Bronchial epithelial cell (primary cell): ENCODE measurements around the gene UBTD2. TPM values are rescaled to one million over a fixed set of nuclear protein-coding genes. Genes with fewer than 3 reads are reported as not detected.

Source experiments
- DNase-seq: peaks from one replicate; pipeline ENCODE4 v3.0.0-alpha.2; 2010; ENCODE audit warnings: low read depth
- FAIRE-seq: peaks from 2 replicates; lab custom pipeline; 2011; peaks lifted over from hg19 to GRCh38; lab: Jason Lieb, UNC
- H3K27me3 ChIP-seq: 2 replicates; pipeline ENCODE4 v1.5.1; 2011; ENCODE audit warnings: low read length; ENCODE audit not compliant: control insufficient read depth, insufficient read depth
- H3K36me3 ChIP-seq: 2 replicates; pipeline ENCODE4 v1.5.1; 2011; ENCODE audit warnings: low read length; ENCODE audit not compliant: control insufficient read depth, insufficient read depth
- H3K4me3 ChIP-seq: 2 replicates; pipeline ENCODE4 v1.5.1; 2011; ENCODE audit warnings: mild to moderate bottlenecking, low read depth, low read length, control low read depth
- CTCF ChIP-seq: IDR thresholded peaks from 2 replicates; pipeline ENCODE4 v1.5.1; 2011; ENCODE audit warnings: mild to moderate bottlenecking, moderate library complexity, low read length, control low read depth, inconsistent platforms; ENCODE audit not compliant: insufficient read depth, severe bottlenecking
- total RNA-seq: library from RNA; depleted of rRNA; stranded (reverse); fragments of >200 nt; gene quantifications from 2 replicates; pipeline ENCODE4 v1.2.1, GENCODE V29; 2014

UBTD2 gene
- total RNA-seq, 1 donor from 2014 or later: 20.8 TPM

- H3K36me3 ChIP-seq: peaks cover 3% of the 10 kb centered on the region
- DNase-seq (no peak), FAIRE-seq (no peak)
- TF ChIP-seq CTCF: no peak
- H3K27me3 ChIP-seq: no peaks in the 10 kb centered on the region
- H3K4me3 ChIP-seq: no peak overlapping the region
Measured at GRCh38 chr5:172251419-172251818, 32.1 kb downstream of the UBTD2 start.

- FAIRE-seq (no peak), DNase-seq (no peak)
- Histone ChIP-seq H3K27me3 (no peaks in the 10 kb centered on the region), H3K4me3 (no peak overlapping the region), H3K36me3 (no peaks in the 10 kb centered on the region)
- no peak for TF ChIP-seq CTCF
Measured at GRCh38 chr5:172248637-172249036, 34.9 kb downstream of the UBTD2 start.

- no peak for FAIRE-seq
- no peak for DNase-seq
- Histone ChIP-seq H3K27me3 (no peaks in the 10 kb centered on the region), H3K4me3 (no peak overlapping the region), H3K36me3 (no peaks in the 10 kb centered on the region)
- TF ChIP-seq CTCF: no peak
Measured at GRCh38 chr5:172245703-172246125, 37.9 kb downstream of the UBTD2 start.

GRCh38 chr5:172245046-172245445, 38.5 kb downstream of the UBTD2 start:
- Histone ChIP-seq H3K27me3 (no peaks in the 10 kb centered on the region), H3K4me3 (no peak overlapping the region), H3K36me3 (no peaks in the 10 kb centered on the region)
- no peak for TF ChIP-seq CTCF
- DNase-seq: no peak
- FAIRE-seq: no peak

- DNase-seq: no peak
- no peak for FAIRE-seq
- no peak overlapping the region for H3K4me3 ChIP-seq
- no peaks in the 10 kb centered on the region for H3K36me3 ChIP-seq
- TF ChIP-seq CTCF: no peak
- H3K27me3 ChIP-seq: no peaks in the 10 kb centered on the region
Measured at GRCh38 chr5:172243302-172243701, 40.3 kb downstream of the UBTD2 start.

- Histone ChIP-seq H3K4me3 (no peak overlapping the region), H3K27me3 (no peaks in the 10 kb centered on the region), H3K36me3 (peaks cover 5% of the 10 kb centered on the region)
- no peak for FAIRE-seq
- no peak for TF ChIP-seq CTCF
- DNase-seq: no peak
Measured at GRCh38 chr5:172238334-172238733, 45.2 kb downstream of the UBTD2 start.
